H9 (cell line): Measurements from ENCODE around the gene RBM33. TPM values are rescaled to one million over a fixed set of nuclear protein-coding genes. Genes with fewer than 3 reads are reported as not detected.

ENCODE experiments used
- DNase-seq: peaks from one replicate; pipeline ENCODE4 v3.0.0-alpha.2; 2017
- H2AFZ ChIP-seq: one replicate; pipeline ENCODE4 v1.6.1; 2013; ENCODE audit warnings: mild to moderate bottlenecking, low read length, control low read depth, moderate library complexity
- H2AK5ac ChIP-seq: 2 replicates; pipeline ENCODE4 v1.6.1; 2013; ENCODE audit warnings: low read length, control low read depth, mixed read lengths; ENCODE audit not compliant: insufficient read length
- H2BK120ac ChIP-seq: one replicate; pipeline ENCODE4 v1.6.1; 2013; ENCODE audit warnings: low read depth, mild to moderate bottlenecking, low read length, control low read depth, inconsistent platforms; ENCODE audit not compliant: poor library complexity, severe bottlenecking
- H2BK12ac ChIP-seq: 2 replicates; pipeline ENCODE4 v1.6.1; 2013; ENCODE audit warnings: low read length, control low read depth, mixed read lengths, low read depth; ENCODE audit not compliant: insufficient read length
- H2BK15ac ChIP-seq: 2 replicates; pipeline ENCODE4 v1.6.1; 2013; ENCODE audit warnings: low read depth, low read length, control low read depth
- H2BK20ac ChIP-seq: one replicate; pipeline ENCODE4 v1.6.1; 2013; ENCODE audit warnings: low read depth, mild to moderate bottlenecking, low read length, control low read depth, inconsistent platforms; ENCODE audit not compliant: poor library complexity, severe bottlenecking
- H2BK5ac ChIP-seq: 2 replicates; pipeline ENCODE4 v1.6.1; 2013; ENCODE audit warnings: low read length, control low read depth, mixed read lengths; ENCODE audit not compliant: insufficient read length
- H3K14ac ChIP-seq: 2 replicates; pipeline ENCODE4 v1.6.1; 2013; ENCODE audit warnings: low read length, control low read depth; ENCODE audit not compliant: insufficient read depth
- H3K18ac ChIP-seq: 2 replicates; pipeline ENCODE4 v1.6.1; 2013; ENCODE audit warnings: low read depth, mild to moderate bottlenecking, mixed read lengths, low read length, control low read depth; ENCODE audit not compliant: insufficient read length
- H3K23ac ChIP-seq: 2 replicates; pipeline ENCODE4 v1.6.1; 2013; ENCODE audit warnings: low read length, control low read depth, mixed read lengths, low read depth; ENCODE audit not compliant: insufficient read length
- H3K23me2 ChIP-seq: 2 replicates; pipeline ENCODE4 v1.6.1; 2013; ENCODE audit warnings: low read depth, mild to moderate bottlenecking, mixed read lengths, low read length, control low read depth; ENCODE audit not compliant: insufficient read length, poor library complexity, severe bottlenecking
- H3K27ac ChIP-seq: 2 replicates; pipeline ENCODE4 v1.5.1; 2013; ENCODE audit warnings: low read length, control low read depth, mixed read lengths, low read depth; ENCODE audit not compliant: insufficient read length
- H3K27me3 ChIP-seq: 2 replicates; pipeline ENCODE4 v1.6.1; 2013; ENCODE audit warnings: low read length, control low read depth, inconsistent platforms; ENCODE audit not compliant: insufficient read depth
- H3K4ac ChIP-seq: 2 replicates; pipeline ENCODE4 v1.6.1; 2013; ENCODE audit warnings: low read depth, mild to moderate bottlenecking, control low read depth, inconsistent platforms, low read length, moderate library complexity
- H3K4me1 ChIP-seq: 2 replicates; pipeline ENCODE4 v1.6.1; 2013; ENCODE audit warnings: low read length, control low read depth, inconsistent platforms; ENCODE audit not compliant: insufficient read depth
- H3K4me2 ChIP-seq: 2 replicates; pipeline ENCODE4 v1.6.1; 2013; ENCODE audit warnings: low read length, control low read depth, mixed read lengths; ENCODE audit not compliant: insufficient read length, insufficient read depth
- H3K56ac ChIP-seq: 2 replicates; pipeline ENCODE4 v1.6.1; 2013; ENCODE audit warnings: low read depth, mild to moderate bottlenecking, mixed read lengths, low read length, control low read depth; ENCODE audit not compliant: insufficient read length
- H3K79me1 ChIP-seq: 2 replicates; pipeline ENCODE4 v1.6.1; 2013; ENCODE audit warnings: low read depth, mild to moderate bottlenecking, moderate library complexity, low read length, control low read depth, inconsistent platforms; ENCODE audit not compliant: insufficient read depth, poor library complexity, severe bottlenecking
- H3K79me2 ChIP-seq: 2 replicates; pipeline ENCODE4 v1.6.1; 2013; ENCODE audit warnings: low read length, control low read depth, inconsistent platforms; ENCODE audit not compliant: insufficient read depth
- H3K9ac ChIP-seq: 2 replicates; pipeline ENCODE4 v1.6.1; 2013; ENCODE audit warnings: low read length, control low read depth, mixed read lengths; ENCODE audit not compliant: insufficient read length; ENCODE audit errors: extremely low read depth
- H3K9me3 ChIP-seq: one replicate; pipeline ENCODE4 v1.6.1; 2013; ENCODE audit warnings: low read depth, low read length, inconsistent platforms; ENCODE audit not compliant: control insufficient read depth
- H3T11ph ChIP-seq: one replicate; pipeline ENCODE4 v1.6.1; 2013; ENCODE audit warnings: mild to moderate bottlenecking, low read length, control low read depth, inconsistent platforms
- H4K20me1 ChIP-seq: one replicate; pipeline ENCODE4 v1.6.1; 2013; ENCODE audit not compliant: control insufficient read depth, insufficient read length, insufficient read depth
- H4K5ac ChIP-seq: 2 replicates; pipeline ENCODE4 v1.6.1; 2013; ENCODE audit warnings: low read depth, mild to moderate bottlenecking, mixed read lengths, low read length, control low read depth; ENCODE audit not compliant: insufficient read length
- H4K8ac ChIP-seq: replicated peaks from 2 replicates; pipeline ENCODE4 v1.6.1; 2013; ENCODE audit warnings: low read length, control low read depth, mixed read lengths, low read depth; ENCODE audit not compliant: insufficient read length
- H4K91ac ChIP-seq: 2 replicates; pipeline ENCODE4 v1.6.1; 2013; ENCODE audit warnings: low read depth, mild to moderate bottlenecking, moderate library complexity, mixed read lengths, low read length, control low read depth; ENCODE audit not compliant: insufficient read length
- H3K27ac Mint-ChIP-seq, 3 experiments: 2 replicates in 2 of 3; 3 replicates in 1 of 3; pipeline ENCODE4 v1.8.0; 2020 to 2021; ENCODE audit warnings: mixed read lengths in 3 of 3, mild to moderate bottlenecking in 1 of 3, moderate library complexity in 1 of 3
- H3K27me3 Mint-ChIP-seq: 2 replicates; pipeline ENCODE4 v1.8.0; 2021; ENCODE audit warnings: low read depth, mild to moderate bottlenecking, moderate library complexity, mixed read lengths
- H3K36me3 Mint-ChIP-seq, 3 experiments: 2 replicates in 2 of 3; 3 replicates in 1 of 3; pipeline ENCODE4 v1.8.0; 2020 to 2021; ENCODE audit warnings: low read depth in 3 of 3, mixed read lengths in 3 of 3; ENCODE audit not compliant: insufficient read depth in 1 of 3
- H3K4me1 Mint-ChIP-seq, 2 experiments: 2 replicates each; pipeline ENCODE4 v1.8.0; 2020; ENCODE audit warnings: mixed read lengths in 2 of 2
- H3K4me3 Mint-ChIP-seq, 2 experiments: 2 replicates in 1 of 2; 3 replicates in 1 of 2; pipeline ENCODE4 v1.8.0; 2020 to 2021; ENCODE audit warnings: mild to moderate bottlenecking in 2 of 2, mixed read lengths in 2 of 2, moderate library complexity in 1 of 2
- H3K9me3 Mint-ChIP-seq, 2 experiments: 2 replicates in 1 of 2; 3 replicates in 1 of 2; pipeline ENCODE4 v1.8.0; 2020; ENCODE audit warnings: mild to moderate bottlenecking in 2 of 2, mixed read lengths in 2 of 2, moderate library complexity in 1 of 2
- CTCF ChIP-seq: fragments of 200-600 bp; sonication (generic); conservative IDR thresholded peaks from 3 replicates; pipeline ENCODE4 v1.8.0; 2021; ENCODE audit warnings: antibody characterized with exemption, mild to moderate bottlenecking
- whole genome bisulfite sequencing: extraction: QIAGEN DNeasy Blood & Tissue Kit; methylation state at CpG from one replicate; pipeline ENCODE4 v1.1.7; 2013; ENCODE audit warnings: missing lambda C conversion rate, low lambda C conversion rate, mixed read lengths; ENCODE audit not compliant: insufficient read length; ENCODE audit errors: extremely low coverage; 5-methylcytosine and 5-hydroxymethylcytosine counted together
- total RNA-seq: library from RNA; stranded (reverse); gene quantifications from 2 replicates; pipeline ENCODE4 v1.2.1, GENCODE V29; 2021

Gene RBM33
- total RNA-seq, 1 experiment from 2014 or later: 71.3 TPM

GRCh38 chr7:155631155-155631554 lies 13.3 kb upstream of the RBM33 start:
- Histone ChIP-seq H3K9me3 (no peaks in the 10 kb centered on the region), H3K79me2 (no peaks in the 10 kb centered on the region), H4K20me1 (no peaks in the 10 kb centered on the region), H3K27me3 (no peaks in the 10 kb centered on the region), H3K9ac (no peak overlapping the region), H3K23ac (no peak overlapping the region), H4K91ac (no peak overlapping the region), H3K4me2 (no peak overlapping the region), H2AFZ (no peak overlapping the region), H2BK120ac (no peak overlapping the region), H3K27ac (no peak overlapping the region), H4K5ac (no peak overlapping the region), H2BK12ac (no peak overlapping the region), H3K4me1 (no peaks in the 10 kb centered on the region), H3K14ac (no peak overlapping the region), H3K79me1 (no peaks in the 10 kb centered on the region), H4K8ac (no peak overlapping the region), H3K4ac (no peak overlapping the region), H3K18ac (no peak overlapping the region), H2BK15ac (no peak overlapping the region), H3K23me2 (no peaks in the 10 kb centered on the region), H2AK5ac (no peak overlapping the region), H3K56ac (no peak overlapping the region), H2BK20ac (no peak overlapping the region), H3T11ph (no peak overlapping the region), H2BK5ac (no peak overlapping the region)
- Mint-ChIP-seq H3K27me3 (peaks cover 25% of the 10 kb centered on the region), H3K4me1 (no peaks in the 10 kb centered on the region), H3K27ac (no peak overlapping the region), H3K4me3 (no peak overlapping the region), H3K9me3 (peaks cover 40 to 75% of the 10 kb centered on the region in 2 experiments), H3K36me3 (peaks cover 4 to 29% (median 9%) of the 10 kb centered on the region in 3 experiments; a peak in 6 of 7 replicates)
- WGBS: no CpG with 5 or more reads among the region's 3 CpGs
- DNase-seq: no peak
- TF ChIP-seq CTCF: no peak; the same call in 2 of the 3 replicates
